ENCODE data around the gene PCK2. TPM values are rescaled to one million over a fixed set of nuclear protein-coding genes. Genes with fewer than 3 reads are reported as not detected.

The PCK2 gene
- total RNA-seq, 2 donors from 2014 or later = 133 to 173 TPM

DNA sequence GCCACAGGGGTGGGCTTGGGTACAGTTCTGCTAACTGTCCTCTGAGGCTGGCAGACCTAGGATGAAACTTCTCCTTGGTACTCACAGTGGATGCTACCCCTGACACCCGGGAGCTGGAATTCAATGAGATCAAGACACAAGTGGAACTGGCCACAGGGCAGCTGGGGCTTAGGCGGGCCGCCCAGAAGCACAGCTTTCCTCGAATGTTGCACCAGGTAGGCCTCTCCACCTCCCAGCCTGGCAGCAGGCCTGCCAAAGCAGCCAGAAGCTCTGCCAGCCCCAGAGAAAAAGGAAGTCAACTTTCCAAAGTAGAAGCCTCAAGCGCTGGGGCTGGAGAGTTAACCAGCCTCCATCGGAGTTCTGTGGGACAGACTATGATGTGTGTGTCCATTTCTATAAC, 23.1 kb downstream of the PCK2 start:
- TF ChIP-seq, protein P1, sequence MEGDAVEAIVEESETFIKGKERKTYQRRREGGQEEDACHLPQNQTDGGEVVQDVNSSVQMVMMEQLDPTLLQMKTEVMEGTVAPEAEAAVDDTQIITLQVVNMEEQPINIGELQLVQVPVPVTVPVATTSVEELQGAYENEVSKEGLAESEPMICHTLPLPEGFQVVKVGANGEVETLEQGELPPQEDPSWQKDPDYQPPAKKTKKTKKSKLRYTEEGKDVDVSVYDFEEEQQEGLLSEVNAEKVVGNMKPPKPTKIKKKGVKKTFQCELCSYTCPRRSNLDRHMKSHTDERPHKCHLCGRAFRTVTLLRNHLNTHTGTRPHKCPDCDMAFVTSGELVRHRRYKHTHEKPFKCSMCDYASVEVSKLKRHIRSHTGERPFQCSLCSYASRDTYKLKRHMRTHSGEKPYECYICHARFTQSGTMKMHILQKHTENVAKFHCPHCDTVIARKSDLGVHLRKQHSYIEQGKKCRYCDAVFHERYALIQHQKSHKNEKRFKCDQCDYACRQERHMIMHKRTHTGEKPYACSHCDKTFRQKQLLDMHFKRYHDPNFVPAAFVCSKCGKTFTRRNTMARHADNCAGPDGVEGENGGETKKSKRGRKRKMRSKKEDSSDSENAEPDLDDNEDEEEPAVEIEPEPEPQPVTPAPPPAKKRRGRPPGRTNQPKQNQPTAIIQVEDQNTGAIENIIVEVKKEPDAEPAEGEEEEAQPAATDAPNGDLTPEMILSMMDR (IDR thresholded peaks at IDR 0.05) = no peak
- H3K27ac ChIP-seq = no peak overlapping the region
- peaks cover 17% of the 10 kb centered on the region for H3K36me3 ChIP-seq
- H3K4me3 ChIP-seq = no peak overlapping the region
- H3K27me3 ChIP-seq = no peaks in the 10 kb centered on the region
- intact Hi-C loops (cut with DNase I) = no loop called here
- H3K4me1 ChIP-seq = peaks cover 6% of the 10 kb centered on the region
- DNase-seq = no peak
- H3K9ac ChIP-seq (ENCODE audit: low read depth in 2 of 2, low read length in 2 of 2) = no peak overlapping the region
- no peaks in the 10 kb centered on the region for H3K9me3 ChIP-seq

DNA sequence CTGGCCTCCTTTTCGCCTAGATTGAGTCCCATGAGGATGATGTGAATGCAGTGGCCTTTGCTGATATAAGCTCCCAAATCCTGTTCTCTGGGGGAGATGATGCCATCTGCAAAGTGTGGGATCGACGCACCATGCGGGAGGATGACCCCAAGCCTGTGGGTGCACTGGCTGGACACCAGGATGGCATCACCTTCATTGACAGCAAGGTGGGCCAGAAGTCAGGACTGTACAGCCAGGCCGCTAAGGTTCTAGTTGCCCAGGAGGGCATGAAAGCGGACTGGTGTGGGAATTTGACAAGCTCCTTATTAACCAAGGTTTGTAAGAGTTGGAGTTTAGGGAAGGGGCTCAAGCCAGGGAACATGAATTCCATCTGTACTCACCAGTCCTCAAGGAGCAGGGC, 25.6 kb downstream of the PCK2 start:
- Histone ChIP-seq H3K4me1 (peaks cover 6% of the 10 kb centered on the region), H3K9me3 (no peaks in the 10 kb centered on the region), H3K36me3 (peaks cover 17% of the 10 kb centered on the region), H3K4me3 (no peak overlapping the region), H3K27me3 (no peaks in the 10 kb centered on the region), H3K27ac (no peak overlapping the region), H3K9ac (ENCODE audit: low read depth in 2 of 2, low read length in 2 of 2) (no peak overlapping the region)
- TF ChIP-seq, protein P1 (IDR thresholded peaks at IDR 0.05) = no peak
- intact Hi-C loops (cut with DNase I) = no loop called here
- no peak for DNase-seq

DNA sequence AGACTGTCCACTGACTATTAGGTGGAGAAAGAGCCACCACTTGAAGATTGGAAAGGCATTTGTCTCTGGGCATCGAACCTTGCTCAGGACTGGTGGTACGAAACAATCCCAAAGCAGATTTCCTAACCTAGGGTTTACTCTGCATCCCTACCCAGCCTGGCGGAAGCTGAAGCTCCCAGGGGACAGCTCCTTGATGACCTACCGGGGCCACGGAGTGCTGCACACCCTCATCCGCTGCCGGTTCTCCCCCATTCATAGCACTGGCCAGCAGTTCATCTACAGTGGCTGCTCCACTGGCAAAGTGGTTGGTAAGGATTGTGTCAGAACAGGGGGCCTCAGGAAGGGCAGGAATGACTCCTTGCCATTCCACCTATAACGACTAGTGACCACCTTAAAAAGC, 27.1 kb downstream of the PCK2 start:
- no peak overlapping the region for H3K9ac ChIP-seq (ENCODE audit: low read depth in 2 of 2, low read length in 2 of 2)
- H3K4me3 ChIP-seq = no peak overlapping the region
- no peak for DNase-seq
- peaks cover 3% of the 10 kb centered on the region for H3K4me1 ChIP-seq
- intact Hi-C loops (cut with DNase I) = no loop called here
- H3K9me3 ChIP-seq = no peaks in the 10 kb centered on the region
- peaks cover 17% of the 10 kb centered on the region for H3K36me3 ChIP-seq
- H3K27me3 ChIP-seq = no peaks in the 10 kb centered on the region
- H3K27ac ChIP-seq = no peak overlapping the region
- TF ChIP-seq, protein P1 (IDR thresholded peaks at IDR 0.05) = no peak

DNA sequence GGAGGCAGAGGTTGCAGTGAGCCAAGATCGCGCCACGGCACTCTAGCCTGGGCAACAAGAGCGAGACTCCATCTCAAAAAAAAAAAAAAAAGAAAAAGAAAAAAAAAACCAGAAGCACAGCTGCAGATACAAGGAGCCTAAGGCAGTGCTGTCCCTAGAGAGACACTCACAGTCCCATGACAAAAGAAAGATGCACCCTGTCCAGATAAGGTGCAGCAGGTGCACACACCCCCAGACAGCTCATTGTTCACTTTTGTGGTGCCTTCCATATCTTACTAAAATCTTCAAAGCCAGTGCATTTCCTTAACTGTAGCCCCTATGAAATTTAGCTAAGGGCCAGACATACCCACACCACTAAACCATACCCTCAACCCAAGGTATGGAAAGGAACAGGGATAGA, 28.3 kb downstream of the PCK2 start:
- no peak overlapping the region for H3K4me3 ChIP-seq
- DNase-seq = no peak
- no peak overlapping the region for H3K27ac ChIP-seq
- no peaks in the 10 kb centered on the region for H3K9me3 ChIP-seq
- TF ChIP-seq, protein P1 (IDR thresholded peaks at IDR 0.05) = no peak
- H3K36me3 ChIP-seq = peaks cover 17% of the 10 kb centered on the region
- intact Hi-C loops (cut with DNase I) = no loop called here
- H3K9ac ChIP-seq (ENCODE audit: low read depth in 2 of 2, low read length in 2 of 2) = no peak overlapping the region
- no peaks in the 10 kb centered on the region for H3K4me1 ChIP-seq
- H3K27me3 ChIP-seq = no peaks in the 10 kb centered on the region

DNA sequence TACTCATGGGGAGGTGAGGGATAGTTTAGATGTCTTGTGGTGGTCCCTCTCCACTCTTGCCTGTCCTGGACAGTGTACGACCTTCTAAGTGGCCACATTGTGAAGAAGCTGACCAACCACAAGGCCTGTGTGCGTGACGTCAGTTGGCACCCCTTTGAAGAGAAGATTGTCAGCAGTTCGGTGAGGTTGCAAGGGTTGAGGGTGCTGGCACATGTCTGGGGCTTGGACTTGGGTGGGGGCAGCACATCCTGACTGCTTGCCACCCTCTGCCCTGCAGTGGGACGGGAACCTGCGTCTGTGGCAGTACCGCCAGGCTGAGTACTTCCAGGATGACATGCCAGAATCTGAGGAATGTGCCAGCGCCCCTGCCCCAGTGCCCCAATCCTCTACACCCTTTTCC, 28.8 kb downstream of the PCK2 start:
- H3K4me3 ChIP-seq = no peak overlapping the region
- TF ChIP-seq, protein P1 (IDR thresholded peaks at IDR 0.05) = no peak
- no peak overlapping the region for H3K9ac ChIP-seq (ENCODE audit: low read depth in 2 of 2, low read length in 2 of 2)
- H3K27ac ChIP-seq = no peak overlapping the region
- H3K36me3 ChIP-seq = peaks cover 17% of the 10 kb centered on the region
- intact Hi-C loops (cut with DNase I) = no loop called here
- no peak for DNase-seq
- H3K4me1 ChIP-seq = no peaks in the 10 kb centered on the region
- no peaks in the 10 kb centered on the region for H3K9me3 ChIP-seq
- no peaks in the 10 kb centered on the region for H3K27me3 ChIP-seq
